Hematopoietic multipotent progenitor cell treated with erythropoietin and hydrocortisone succinate and interleukin-3 and kit ligand, for 17 days (in vitro differentiated cells): ENCODE results near the gene LAP3.
"Not testable (repeated sequence)": the region's sequence is repeated elsewhere in the genome, so short reads cannot be mapped to it uniquely, and the experiment has no call there.

Experiments
- DNase-seq: peaks from one replicate; pipeline ENCODE4 v3.0.0-alpha.2; 2015; ENCODE audit warnings: low spot score

LAP3 gene

DNA sequence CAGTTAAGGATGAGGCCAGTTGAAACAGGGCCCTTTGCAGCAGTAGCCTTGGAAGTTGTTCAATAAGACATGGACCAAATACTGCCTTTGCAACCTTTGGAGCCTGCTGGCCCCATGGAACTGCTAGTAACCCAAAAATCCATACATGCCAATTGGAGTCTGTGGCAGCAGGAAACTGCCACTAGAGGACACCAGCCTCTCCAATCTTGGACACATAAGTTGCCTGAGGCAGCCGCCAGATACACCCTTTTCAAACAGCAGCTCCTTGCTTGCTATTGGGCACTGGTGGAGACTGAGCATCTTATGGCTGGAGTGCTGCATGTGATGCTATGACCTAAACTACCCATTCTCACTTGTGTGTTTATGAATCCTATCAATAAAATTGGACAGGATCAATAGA lies 14.8 kb upstream of the LAP3 start:
- DNase-seq = no peak

DNA sequence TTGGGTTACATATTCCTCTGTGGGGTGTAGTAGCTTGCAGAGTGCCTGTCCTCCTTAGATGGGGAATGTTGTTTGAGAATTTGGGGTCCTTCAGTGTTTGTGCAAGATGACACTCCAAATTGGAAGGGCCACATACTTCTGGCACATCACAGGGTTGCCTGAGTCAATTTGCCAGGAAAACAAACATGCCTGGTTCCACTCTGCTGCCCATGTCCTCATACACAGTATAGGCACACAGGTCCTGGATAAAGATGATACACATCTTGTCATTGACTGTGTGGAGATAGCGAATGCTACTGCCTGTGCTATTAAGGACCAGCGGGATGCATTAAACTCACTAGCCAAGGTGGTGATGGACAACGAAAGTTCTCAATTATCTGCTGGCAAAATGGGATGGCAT lies 11.2 kb upstream of the LAP3 start:
- DNase-seq = no peak

DNA sequence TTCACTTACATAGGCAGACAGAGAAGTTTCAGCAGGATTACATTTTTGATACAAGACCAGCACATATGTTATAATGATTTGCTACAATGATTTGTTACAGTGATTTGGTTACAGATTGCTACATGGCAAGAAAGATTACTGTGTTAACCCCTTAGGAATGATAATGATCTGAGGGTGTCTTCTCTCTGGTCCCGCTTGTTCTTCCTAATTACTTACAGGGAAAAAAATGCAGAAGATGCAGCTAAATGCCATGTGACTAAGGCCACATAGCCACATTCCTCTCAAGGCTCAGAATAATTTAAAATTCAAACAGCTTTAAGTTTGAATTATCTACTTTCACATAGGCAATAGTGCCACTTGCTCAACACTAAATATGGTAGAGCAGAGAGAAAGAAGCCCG lies 9.7 kb upstream of the LAP3 start:
- no peak for DNase-seq

DNA sequence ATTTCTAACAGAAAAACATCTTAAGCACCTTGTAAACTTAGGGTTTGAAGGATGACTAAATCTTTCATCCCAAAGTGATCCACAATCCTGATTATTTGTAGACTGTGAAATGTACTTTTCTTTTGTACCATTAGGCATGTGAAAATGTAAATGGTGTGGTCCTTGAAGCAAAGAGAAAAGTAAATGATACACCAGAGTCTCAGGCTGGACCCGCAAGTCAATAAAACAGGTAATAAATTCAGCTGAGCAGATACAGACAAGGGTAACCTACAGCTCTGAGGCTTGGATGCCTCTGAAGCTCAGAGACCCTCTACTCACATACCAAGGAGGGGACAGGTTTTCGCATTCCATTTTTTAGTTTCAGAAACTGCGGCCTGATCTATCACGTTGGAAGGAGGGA lies 2.8 kb upstream of the LAP3 start:
- DNase-seq = no peak

DNA sequence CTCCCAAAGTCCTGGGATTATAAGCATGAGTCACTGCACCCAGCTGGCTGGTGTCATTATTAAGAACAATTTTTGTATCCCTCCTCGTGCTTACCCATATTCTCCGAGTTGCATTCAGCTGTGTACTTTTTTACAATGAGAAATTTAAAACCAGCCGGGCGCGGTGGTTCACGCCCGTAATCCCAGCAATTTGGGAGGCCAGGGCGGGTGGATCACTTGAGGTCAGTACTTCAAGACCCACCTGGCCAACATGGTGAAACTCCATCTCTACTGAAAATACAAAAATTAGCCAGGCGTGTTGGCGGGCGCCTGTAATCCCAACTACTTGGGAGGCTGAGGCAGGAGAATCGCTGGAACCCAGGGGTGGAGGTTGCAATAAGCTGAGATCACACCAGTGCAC lies 1.8 kb upstream of the LAP3 start:
- DNase-seq = not testable (repeated sequence)

DNA sequence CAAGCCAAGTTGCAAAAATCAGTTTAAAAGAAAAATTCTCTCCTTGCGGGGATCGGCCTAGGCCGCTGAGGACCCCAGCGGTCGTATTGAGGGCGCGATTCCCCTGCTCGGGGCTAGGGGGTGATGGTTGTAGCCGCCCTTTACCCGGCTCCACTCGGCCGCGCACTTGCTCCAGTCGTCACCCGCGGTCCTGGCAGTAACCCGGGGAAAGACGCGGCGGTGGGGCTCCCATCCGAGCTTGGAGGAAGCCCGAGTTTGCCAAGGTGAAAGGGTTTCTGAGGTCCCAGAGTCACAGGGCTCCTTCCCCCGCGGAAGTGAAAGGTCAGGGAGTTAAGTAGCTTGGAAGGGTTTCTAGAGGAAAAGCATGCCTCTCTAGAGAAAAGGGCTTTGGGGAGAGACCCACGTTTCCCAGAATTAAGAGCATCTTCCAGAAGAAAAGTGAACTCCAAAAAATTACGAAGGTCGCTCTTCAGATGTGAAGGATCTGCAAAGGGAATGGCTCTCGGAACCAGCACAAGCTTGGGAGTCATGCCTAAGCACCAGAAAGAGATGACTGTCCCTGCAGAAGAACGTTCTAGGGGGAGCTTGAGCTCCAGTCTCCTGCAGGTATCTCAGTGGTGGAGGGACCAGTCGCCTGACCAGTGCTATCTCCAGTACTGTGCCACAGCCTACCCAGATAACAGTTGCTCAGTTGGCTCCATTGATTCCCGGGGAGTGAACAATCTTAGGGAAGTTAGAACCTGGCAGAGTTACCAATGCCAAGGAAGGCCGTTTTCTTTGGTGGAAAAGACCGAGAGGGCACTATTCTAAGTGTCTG lies 875 bp downstream of the LAP3 start:
- DNase-seq = peak; percentile 44

DNA sequence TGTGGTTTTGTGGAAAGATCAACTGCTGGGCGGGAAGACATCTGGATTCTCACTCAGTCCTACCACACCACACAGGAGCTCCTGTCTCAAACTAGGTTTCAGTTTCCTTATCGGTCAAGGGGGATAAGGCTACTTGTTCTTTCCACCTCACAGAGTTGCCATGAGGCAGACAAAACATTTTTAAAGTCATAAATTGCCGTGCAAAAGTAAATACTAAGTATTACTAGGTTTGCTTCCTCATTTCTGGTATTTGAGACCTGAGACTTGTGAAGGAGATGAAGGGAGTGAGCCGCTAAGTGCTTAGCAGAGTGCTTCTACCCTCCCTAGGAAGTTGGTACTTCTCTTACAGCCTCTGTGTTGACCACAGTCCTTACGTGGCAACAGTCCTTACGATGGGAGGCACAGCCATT lies 1.5 kb downstream of the LAP3 start:
- DNase-seq = no peak

DNA sequence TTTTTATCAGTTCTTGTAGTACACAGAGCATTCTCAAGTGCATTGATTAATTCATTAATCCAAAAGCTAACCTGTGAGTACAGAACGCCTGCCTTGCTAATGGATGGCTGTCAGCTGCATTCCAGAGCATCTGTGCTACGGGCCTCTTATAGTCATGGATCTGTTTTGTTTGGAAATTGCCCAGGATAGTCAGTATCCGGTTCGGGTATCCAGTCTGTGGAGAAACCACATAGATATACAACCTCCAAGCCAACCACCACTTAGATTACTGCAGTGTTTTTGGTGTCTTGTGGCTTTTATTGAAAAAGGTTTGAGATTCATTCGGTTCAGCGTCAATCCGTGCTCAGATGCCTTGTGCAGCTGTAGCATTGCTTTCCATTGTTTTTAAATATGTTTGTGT lies 4.0 kb downstream of the LAP3 start:
- no peak for DNase-seq

DNA sequence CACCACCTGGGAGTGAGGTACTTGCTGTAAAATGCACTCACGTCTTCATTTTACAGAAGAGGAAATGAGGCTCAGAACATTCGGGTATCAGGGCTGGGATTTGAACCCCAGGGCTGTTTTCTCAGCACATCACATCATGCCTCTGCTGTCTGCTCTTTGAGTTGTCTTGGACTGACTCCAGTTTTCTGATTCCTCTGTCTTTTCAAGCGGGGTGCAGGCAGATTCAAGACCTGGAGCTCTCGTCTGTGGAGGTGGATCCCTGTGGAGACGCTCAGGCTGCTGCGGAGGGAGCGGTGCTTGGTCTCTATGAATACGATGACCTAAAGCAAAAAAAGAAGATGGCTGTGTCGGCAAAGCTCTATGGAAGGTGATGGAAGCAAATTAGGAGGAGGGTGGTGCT lies 6.3 kb downstream of the LAP3 start:
- DNase-seq = no peak

DNA sequence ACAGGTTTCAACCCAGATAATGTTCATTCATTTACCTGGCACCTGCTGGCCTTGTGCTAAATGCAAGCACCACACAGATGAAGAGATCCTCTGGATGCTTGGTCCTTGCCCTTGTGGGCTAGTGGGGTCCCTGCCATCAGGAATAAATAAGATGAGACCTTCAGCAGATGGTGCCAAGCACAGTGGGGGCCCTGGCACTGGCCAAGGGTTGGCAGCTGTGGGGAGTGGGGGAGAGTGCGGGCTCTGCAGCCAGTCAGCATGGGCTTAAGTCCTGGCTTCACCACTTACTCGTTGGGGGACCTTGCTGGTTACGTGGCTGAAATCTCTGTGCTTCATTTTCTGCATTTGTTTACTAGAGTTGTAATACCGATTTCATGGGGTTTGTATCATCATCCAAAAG lies 6.9 kb downstream of the LAP3 start:
- DNase-seq = no peak

DNA sequence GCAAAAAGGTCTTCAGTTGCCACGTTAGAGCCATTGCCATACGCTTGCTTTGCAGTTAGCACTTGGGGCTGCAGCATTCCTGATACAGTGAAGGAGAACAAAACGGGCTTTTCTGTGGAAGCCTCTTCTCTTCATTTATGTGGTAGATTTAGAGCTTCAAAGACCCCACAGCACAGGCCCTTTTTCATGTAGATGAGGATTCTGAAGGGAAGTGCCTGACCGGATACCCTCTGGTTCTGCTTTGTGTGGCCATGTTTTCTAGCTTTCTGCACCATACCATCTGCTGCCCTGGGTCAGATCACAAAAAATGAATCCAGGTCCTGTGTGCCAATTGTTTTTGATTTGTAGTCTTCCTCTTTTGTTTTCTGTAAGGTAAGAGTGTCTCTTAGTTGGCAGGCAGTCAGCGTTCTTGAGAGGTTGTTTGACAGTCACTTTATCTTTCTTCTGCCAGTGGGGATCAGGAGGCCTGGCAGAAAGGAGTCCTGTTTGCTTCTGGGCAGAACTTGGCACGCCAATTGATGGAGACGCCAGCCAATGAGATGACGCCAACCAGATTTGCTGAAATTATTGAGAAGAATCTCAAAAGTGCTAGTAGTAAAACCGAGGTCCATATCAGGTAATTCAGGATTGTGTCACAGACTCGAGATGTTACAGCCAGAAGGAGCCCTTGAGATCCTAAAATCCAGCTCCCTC lies 7.7 kb downstream of the LAP3 start:
- no peak for DNase-seq

DNA sequence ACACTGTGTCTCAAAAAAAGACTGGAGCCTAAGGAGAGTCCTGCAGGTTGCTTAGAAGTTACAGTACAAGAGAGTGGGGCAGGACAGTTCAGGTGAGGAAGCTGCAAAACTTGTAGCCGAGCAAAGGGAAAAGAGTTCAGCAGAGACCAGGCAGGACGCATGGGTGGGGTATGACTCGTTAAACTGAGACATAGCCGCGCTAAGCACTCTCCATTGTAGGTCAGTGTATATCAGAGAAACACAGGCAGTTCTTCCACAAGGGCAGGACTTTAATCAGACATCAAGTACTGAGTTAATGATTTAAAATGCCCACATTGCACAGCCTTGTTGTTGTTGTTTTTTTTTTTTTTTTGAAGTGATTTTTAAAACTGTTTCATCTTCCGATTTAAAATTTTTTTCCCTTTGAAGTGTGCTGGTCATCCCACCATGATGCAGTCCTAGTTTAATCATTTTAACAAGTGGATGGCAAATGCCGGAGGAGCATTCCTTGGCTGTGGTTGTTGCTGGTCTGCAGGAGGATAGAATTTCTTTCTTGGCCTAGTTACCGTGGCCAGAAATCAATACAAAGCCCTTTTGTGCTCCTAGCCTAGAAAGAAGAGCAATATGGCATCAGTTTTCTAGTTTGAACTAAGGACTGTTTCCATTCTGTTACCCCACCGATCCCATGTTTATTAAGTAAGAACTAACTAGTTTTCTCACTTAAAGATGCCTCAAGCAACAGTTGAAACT lies 10.3 kb downstream of the LAP3 start:
- no peak for DNase-seq

DNA sequence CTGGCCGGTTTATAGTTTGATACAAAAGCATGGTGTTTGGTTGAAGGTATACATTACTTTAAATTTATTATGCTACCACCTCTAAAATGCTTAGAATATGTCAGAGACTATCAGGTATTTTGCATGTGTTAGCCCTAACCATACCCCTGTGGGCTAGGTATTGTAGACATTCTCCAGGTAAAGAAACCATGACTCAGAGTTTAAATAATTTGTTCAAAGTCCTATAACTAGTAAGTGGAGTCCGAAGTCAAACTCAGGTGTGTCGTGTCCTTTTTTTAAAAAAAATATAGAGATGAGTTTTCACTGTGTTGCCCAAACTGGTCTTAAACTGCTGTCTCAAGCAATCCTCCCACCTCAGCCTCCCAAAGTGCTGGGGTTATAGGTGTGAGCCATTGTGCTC lies 12.4 kb downstream of the LAP3 start:
- DNase-seq = no peak

DNA sequence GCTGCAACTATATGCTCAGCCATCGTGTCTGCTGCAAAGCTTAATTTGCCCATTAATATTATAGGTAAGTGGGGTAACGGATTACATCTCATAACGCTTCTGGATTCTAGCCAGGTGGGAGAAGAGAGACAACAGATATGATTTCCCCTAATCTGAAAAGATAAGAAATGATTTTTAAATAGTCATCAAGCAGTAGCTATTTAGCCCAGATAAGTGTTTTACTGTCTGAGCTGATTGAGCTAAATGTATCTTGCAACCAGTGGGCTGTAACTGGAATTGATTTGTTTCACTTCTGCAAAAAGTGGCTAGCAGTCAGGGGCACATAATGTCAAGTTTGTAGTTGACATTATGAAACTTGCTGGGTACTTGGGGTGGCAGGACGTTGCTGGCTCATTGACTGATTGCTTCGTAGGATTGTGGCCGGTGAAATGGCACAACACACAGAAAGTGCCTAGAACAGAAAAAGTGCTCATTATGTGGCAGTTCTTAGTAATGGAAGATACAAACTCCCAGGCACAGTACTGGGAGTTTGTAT lies 18.5 kb downstream of the LAP3 start:
- no peak for DNase-seq

DNA sequence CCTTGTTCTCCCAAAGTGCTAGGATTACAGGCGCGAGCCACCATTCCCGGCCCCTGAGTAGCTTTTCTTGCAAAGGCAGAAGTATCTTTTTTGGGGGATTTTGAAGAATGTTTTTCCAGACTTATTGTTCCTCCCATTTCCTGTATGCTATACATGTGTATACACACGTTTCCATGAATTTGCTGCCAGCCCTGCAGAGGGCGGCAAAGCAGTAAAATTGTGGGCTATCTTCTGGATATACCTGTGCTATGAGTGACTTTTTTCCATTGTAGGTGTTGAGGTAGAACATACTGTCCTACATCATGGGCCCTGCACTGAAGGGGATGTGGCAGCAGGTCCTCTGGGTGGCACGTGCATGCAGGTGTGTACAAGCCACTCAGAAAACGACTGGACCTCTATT lies 20.5 kb downstream of the LAP3 start:
- DNase-seq = peak; percentile 65

DNA sequence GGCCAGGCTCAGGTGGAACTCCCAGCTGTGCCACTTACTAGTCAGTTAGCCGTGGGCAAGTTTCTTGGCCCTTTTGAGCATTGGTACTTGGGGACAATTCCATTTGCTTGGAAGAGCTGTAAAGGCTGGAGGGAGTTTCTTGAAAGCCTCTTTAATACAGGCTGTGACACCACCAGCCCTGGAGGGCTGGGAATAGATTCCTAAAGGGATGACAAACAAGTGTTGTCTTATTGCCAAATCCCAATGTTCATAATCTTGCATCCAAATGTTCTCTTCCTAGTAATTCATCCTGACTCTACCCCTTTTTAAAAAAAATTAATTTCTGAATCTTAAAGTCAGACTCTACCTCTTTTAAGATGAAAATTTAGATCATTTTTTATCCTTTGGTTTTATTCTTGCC lies 22.8 kb downstream of the LAP3 start:
- DNase-seq = no peak

DNA sequence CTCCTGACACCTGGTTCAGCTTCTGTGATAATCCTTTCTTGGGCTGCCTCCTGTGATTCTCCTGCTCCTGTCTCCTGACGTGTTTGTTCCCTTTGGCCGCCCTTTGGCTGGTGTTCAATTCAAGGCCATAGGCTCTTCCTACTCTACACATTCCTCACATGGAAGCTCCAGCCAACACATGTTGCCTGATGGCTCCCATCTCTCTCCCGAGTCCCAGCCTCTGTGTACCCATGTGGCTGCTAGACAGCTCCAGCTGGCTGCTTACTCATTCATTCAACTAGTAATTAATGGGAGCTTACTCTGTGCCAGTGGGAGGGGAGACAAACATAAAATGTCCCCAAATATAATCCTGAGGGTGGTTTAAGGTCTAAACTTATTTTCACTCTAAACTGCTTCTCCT lies 28.2 kb downstream of the LAP3 start:
- no peak for DNase-seq

DNA sequence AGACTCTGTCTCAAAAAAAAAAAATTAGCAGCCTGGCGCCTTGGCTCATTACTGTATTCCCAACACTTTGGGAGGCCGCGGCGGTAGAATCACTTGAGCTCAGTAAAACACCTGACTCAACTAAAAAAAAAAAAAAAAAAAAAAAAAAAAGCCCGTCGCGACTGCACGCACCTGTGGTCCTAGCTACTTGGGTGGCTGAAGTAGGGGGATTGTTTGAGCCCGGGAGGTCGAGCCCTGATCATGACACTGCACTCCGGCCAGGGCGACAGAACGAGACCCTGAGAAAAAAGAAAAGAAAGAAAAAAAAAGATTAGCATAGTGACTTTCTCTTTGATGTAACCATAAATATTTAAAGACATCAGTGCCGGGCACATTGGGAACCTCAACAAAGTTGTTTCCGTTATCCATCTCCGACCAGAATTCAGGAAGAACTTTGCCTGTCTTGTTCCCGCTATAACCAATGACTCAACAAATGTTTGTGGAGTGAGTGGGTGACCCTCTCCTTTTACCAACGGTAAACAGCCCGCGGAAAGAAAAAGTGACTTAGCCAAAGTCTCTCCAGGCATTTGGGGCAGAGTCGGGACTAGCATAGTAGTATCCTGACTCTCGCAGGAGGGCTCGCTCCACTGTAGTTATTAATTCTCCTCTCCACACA lies 36.9 kb downstream of the LAP3 start:
- DNase-seq = no peak

DNA sequence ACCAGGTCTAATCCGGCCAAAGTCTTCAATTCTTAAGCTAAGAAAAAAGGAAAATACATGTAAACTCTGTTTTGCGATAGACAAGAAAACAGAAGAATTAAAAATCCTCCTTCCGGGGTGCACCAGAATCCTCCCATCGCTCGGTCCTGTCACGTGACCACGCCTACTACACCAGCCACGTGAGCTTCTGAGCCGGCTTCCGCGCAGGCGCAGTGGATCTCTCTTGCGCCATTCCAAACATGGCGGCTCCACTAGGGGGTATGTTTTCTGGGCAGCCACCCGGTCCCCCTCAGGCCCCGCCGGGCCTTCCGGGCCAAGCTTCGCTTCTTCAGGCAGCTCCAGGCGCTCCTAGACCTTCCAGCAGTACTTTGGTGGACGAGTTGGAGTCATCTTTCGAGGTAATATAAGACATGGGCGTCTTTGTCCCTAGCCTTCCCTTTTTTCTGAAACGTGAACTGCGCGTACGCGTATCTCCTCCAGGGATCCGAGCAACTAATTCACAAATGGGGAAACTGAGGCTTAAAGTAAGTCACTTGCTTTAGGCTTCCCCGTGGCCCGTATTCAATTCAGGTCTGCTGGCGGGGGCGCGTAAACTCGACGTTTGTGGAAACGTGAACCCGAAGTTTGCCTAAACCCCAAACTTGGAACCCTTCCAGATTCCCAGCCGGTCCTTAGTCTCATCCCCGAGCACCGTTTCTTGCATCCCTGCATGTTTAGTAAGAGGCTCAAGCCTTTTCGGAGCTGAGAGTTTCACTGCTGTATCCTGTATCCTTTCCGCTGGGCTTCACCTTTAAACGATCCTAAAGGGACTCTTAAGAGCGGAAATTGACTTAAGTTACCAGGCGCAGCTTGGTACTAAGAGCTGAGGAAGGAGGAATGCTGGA lies 37.7 kb downstream of the LAP3 start, which contains the start of gene MED28:
MED28 (plus strand) TSS at position 226 of the 884 bp plus-strand sequence; CDS start at position 240, 14 bp downstream.
- peak; percentile 99 for DNase-seq

DNA sequence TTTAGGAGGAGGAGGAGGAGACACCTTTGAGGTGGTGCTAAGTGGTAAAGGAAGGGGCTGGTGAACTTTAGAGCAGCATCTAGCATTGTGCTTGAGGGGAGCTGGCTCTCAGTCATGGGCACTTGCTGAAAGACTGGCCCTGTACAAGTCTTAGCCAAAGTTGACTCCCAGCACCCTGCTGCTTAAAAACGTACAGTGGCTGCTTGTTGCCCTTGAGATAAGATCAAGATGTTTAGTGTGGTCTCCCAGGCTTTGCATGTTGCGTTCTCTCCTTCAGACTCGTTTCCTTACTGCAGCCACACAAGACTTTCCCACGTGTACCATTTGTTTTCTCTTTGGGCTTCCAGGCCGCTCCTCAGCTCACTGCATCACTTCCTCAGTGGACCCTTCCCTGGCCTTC lies 39.3 kb downstream of the LAP3 start:
- peak; percentile 22 for DNase-seq

DNA sequence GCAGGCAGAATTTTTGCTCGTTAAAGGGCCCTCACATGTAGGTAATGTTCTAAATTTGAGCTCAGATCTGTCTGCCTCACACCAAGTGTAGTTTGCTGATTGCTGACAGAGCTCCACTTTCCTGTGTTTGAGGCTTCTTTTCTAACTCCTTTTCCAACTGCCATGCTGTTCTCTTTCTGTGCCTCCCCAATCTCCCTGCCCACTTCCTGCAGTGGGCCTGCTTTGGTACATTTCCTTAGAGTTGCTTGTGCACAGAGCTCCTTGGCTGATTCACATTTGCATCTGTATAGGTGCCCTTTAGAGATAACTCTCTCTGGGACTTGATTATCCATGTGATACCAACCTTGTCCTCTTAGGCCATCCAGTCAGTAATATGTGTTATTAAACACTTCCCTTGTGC lies 41.9 kb downstream of the LAP3 start:
- DNase-seq = no peak
